ENCODE data around the gene JPH4.
"Not testable (repeated sequence)": the region's sequence is repeated elsewhere in the genome, so short reads cannot be mapped to it uniquely, and the experiment has no call there.

JPH4 gene

GRCh38 chr14:23614395-23614828 is 35.8 kb upstream of the JPH4 start:
- no peak for TF ChIP-seq CTCF (conservative IDR thresholded peaks at IDR 0.05; ENCODE audit: low read length)
- DNase-seq (ENCODE audit: low read depth): no peak
- H3K4me3 ChIP-seq (ENCODE audit: low read length): no peak overlapping the region

GRCh38 chr14:23613242-23614070 is 34.9 kb upstream of the JPH4 start:
- no peak for TF ChIP-seq CTCF (conservative IDR thresholded peaks at IDR 0.05; ENCODE audit: low read length)
- no peak overlapping the region for H3K4me3 ChIP-seq (ENCODE audit: low read length)
- no peak for DNase-seq (ENCODE audit: low read depth)

GRCh38 chr14:23612802-23613201 is 34.2 kb upstream of the JPH4 start:
- H3K4me3 ChIP-seq (ENCODE audit: low read length): no peak overlapping the region
- no peak for TF ChIP-seq CTCF (conservative IDR thresholded peaks at IDR 0.05; ENCODE audit: low read length)
- DNase-seq (ENCODE audit: low read depth): no peak

GRCh38 chr14:23612354-23612732 is 33.8 kb upstream of the JPH4 start:
- no peak for TF ChIP-seq CTCF (conservative IDR thresholded peaks at IDR 0.05; ENCODE audit: low read length)
- H3K4me3 ChIP-seq (ENCODE audit: low read length): no peak overlapping the region
- no peak for DNase-seq (ENCODE audit: low read depth)

GRCh38 chr14:23610815-23611289 is 32.3 kb upstream of the JPH4 start:
- no peak for DNase-seq (ENCODE audit: low read depth)
- no peak for TF ChIP-seq CTCF (conservative IDR thresholded peaks at IDR 0.05; ENCODE audit: low read length)
- no peak overlapping the region for H3K4me3 ChIP-seq (ENCODE audit: low read length)

- no peak for DNase-seq (ENCODE audit: low read depth)
- no peak overlapping the region for H3K4me3 ChIP-seq (ENCODE audit: low read length)
- TF ChIP-seq CTCF (conservative IDR thresholded peaks at IDR 0.05; ENCODE audit: low read length): no peak
Measured at GRCh38 chr14:23610090-23610814, 31.7 kb upstream of the JPH4 start.

- not testable (repeated sequence) for H3K4me3 ChIP-seq (ENCODE audit: low read length); DNase-seq (ENCODE audit: low read depth)
Measured at GRCh38 chr14:23609411-23610089, 31.0 kb upstream of the JPH4 start.

All from AG10803 (cell line).